ENCODE data around the gene DHRS12.

The DHRS12 gene

GRCh38 chr13:51740698-51741097 lies 63.3 kb downstream of the DHRS12 start:
- Histone ChIP-seq H3K9ac (ENCODE audit: low read length) (no peak overlapping the region), H3K27ac (ENCODE audit: low read length) (no peak overlapping the region)

GRCh38 chr13:51739027-51739764 lies 64.8 kb downstream of the DHRS12 start:
- Histone ChIP-seq H3K4me3 (ENCODE audit: low read length) (no peak overlapping the region), H3K9ac (ENCODE audit: low read length) (no peak overlapping the region), H3K36me3 (ENCODE audit: control insufficient read depth, low read depth, low read length) (peaks cover 15% of the 10 kb centered on the region), H3K27ac (ENCODE audit: low read length) (no peak overlapping the region), H3K4me1 (ENCODE audit: control insufficient read depth, low read depth, low read length) (no peaks in the 10 kb centered on the region), H3K9me3 (ENCODE audit: control insufficient read depth, low read depth, low read length) (no peaks in the 10 kb centered on the region), H3K27me3 (ENCODE audit: control insufficient read depth, insufficient read depth, low read length) (no peaks in the 10 kb centered on the region)

More at GRCh38 chr13:51740698-51741097, 63.3 kb downstream of the DHRS12 start:
- Histone ChIP-seq H3K4me3 (ENCODE audit: low read length) (no peak overlapping the region), H3K4me1 (ENCODE audit: control insufficient read depth, low read depth, low read length) (no peaks in the 10 kb centered on the region), H3K9me3 (ENCODE audit: control insufficient read depth, low read depth, low read length) (no peaks in the 10 kb centered on the region), H3K27me3 (ENCODE audit: control insufficient read depth, insufficient read depth, low read length) (no peaks in the 10 kb centered on the region), H3K36me3 (ENCODE audit: control insufficient read depth, low read depth, low read length) (peaks cover 15% of the 10 kb centered on the region)

- H3K27me3 ChIP-seq (ENCODE audit: control insufficient read depth, insufficient read depth, low read length) = no peaks in the 10 kb centered on the region
- no peak overlapping the region for H3K9ac ChIP-seq (ENCODE audit: low read length)
- H3K4me1 ChIP-seq (ENCODE audit: control insufficient read depth, low read depth, low read length) = no peaks in the 10 kb centered on the region
- no peaks in the 10 kb centered on the region for H3K9me3 ChIP-seq (ENCODE audit: control insufficient read depth, low read depth, low read length)
- H3K4me3 ChIP-seq (ENCODE audit: low read length) = no peak overlapping the region
- no peak overlapping the region for H3K27ac ChIP-seq (ENCODE audit: low read length)
- peaks cover 15% of the 10 kb centered on the region for H3K36me3 ChIP-seq (ENCODE audit: control insufficient read depth, low read depth, low read length)
Observed at GRCh38 chr13:51738226-51738905, 65.6 kb downstream of the DHRS12 start.

GRCh38 chr13:51737609-51738008 lies 66.4 kb downstream of the DHRS12 start:
- Histone ChIP-seq H3K36me3 (ENCODE audit: control insufficient read depth, low read depth, low read length) (peaks cover 15% of the 10 kb centered on the region), H3K27me3 (ENCODE audit: control insufficient read depth, insufficient read depth, low read length) (no peaks in the 10 kb centered on the region), H3K27ac (ENCODE audit: low read length) (no peak overlapping the region), H3K9me3 (ENCODE audit: control insufficient read depth, low read depth, low read length) (no peaks in the 10 kb centered on the region), H3K9ac (ENCODE audit: low read length) (no peak overlapping the region), H3K4me3 (ENCODE audit: low read length) (no peak overlapping the region), H3K4me1 (ENCODE audit: control insufficient read depth, low read depth, low read length) (no peaks in the 10 kb centered on the region)

GRCh38 chr13:51734786-51735185 lies 69.2 kb downstream of the DHRS12 start:
- H3K27ac ChIP-seq (ENCODE audit: low read length) = no peak overlapping the region
- H3K9me3 ChIP-seq (ENCODE audit: control insufficient read depth, low read depth, low read length) = no peaks in the 10 kb centered on the region
- no peak overlapping the region for H3K9ac ChIP-seq (ENCODE audit: low read length)
- no peaks in the 10 kb centered on the region for H3K4me1 ChIP-seq (ENCODE audit: control insufficient read depth, low read depth, low read length)
- H3K36me3 ChIP-seq (ENCODE audit: control insufficient read depth, low read depth, low read length) = peaks cover 10% of the 10 kb centered on the region
- H3K4me3 ChIP-seq (ENCODE audit: low read length) = no peak overlapping the region
- no peaks in the 10 kb centered on the region for H3K27me3 ChIP-seq (ENCODE audit: control insufficient read depth, insufficient read depth, low read length)

GRCh38 chr13:51733374-51734298 lies 70.3 kb downstream of the DHRS12 start:
- Histone ChIP-seq H3K9ac (ENCODE audit: low read length) (no peak overlapping the region), H3K36me3 (ENCODE audit: control insufficient read depth, low read depth, low read length) (no peaks in the 10 kb centered on the region), H3K27ac (ENCODE audit: low read length) (no peak overlapping the region), H3K4me3 (ENCODE audit: low read length) (no peak overlapping the region), H3K4me1 (ENCODE audit: control insufficient read depth, low read depth, low read length) (no peaks in the 10 kb centered on the region), H3K27me3 (ENCODE audit: control insufficient read depth, insufficient read depth, low read length) (no peaks in the 10 kb centered on the region), H3K9me3 (ENCODE audit: control insufficient read depth, low read depth, low read length) (no peaks in the 10 kb centered on the region)

GRCh38 chr13:51731759-51732158 lies 72.2 kb downstream of the DHRS12 start:
- H3K9me3 ChIP-seq (ENCODE audit: control insufficient read depth, low read depth, low read length) = no peaks in the 10 kb centered on the region

GRCh38 chr13:51730927-51731326 lies 73.0 kb downstream of the DHRS12 start:
- H3K9ac ChIP-seq (ENCODE audit: low read length) = no peak overlapping the region
- no peaks in the 10 kb centered on the region for H3K9me3 ChIP-seq (ENCODE audit: control insufficient read depth, low read depth, low read length)
- H3K4me3 ChIP-seq (ENCODE audit: low read length) = no peak overlapping the region
- H3K4me1 ChIP-seq (ENCODE audit: control insufficient read depth, low read depth, low read length) = no peaks in the 10 kb centered on the region
- no peak overlapping the region for H3K27ac ChIP-seq (ENCODE audit: low read length)
- no peaks in the 10 kb centered on the region for H3K27me3 ChIP-seq (ENCODE audit: control insufficient read depth, insufficient read depth, low read length)
- peaks cover 7% of the 10 kb centered on the region for H3K36me3 ChIP-seq (ENCODE audit: control insufficient read depth, low read depth, low read length)

More at GRCh38 chr13:51731759-51732158, 72.2 kb downstream of the DHRS12 start:
- H3K4me1 ChIP-seq (ENCODE audit: control insufficient read depth, low read depth, low read length) = no peaks in the 10 kb centered on the region
- H3K9ac ChIP-seq (ENCODE audit: low read length) = no peak overlapping the region
- no peaks in the 10 kb centered on the region for H3K27me3 ChIP-seq (ENCODE audit: control insufficient read depth, insufficient read depth, low read length)
- H3K27ac ChIP-seq (ENCODE audit: low read length) = no peak overlapping the region
- no peak overlapping the region for H3K4me3 ChIP-seq (ENCODE audit: low read length)
- peaks cover 7% of the 10 kb centered on the region for H3K36me3 ChIP-seq (ENCODE audit: control insufficient read depth, low read depth, low read length)

- no peak overlapping the region for H3K27ac ChIP-seq (ENCODE audit: low read length)
- H3K4me3 ChIP-seq (ENCODE audit: low read length) = no peak overlapping the region
Observed at GRCh38 chr13:51729866-51730553, 74.0 kb downstream of the DHRS12 start.

GRCh38 chr13:51728972-51729371 lies 75.0 kb downstream of the DHRS12 start:
- Histone ChIP-seq H3K9ac (ENCODE audit: low read length) (no peak overlapping the region), H3K27ac (ENCODE audit: low read length) (no peak overlapping the region), H3K4me3 (ENCODE audit: low read length) (no peak overlapping the region), H3K27me3 (ENCODE audit: control insufficient read depth, insufficient read depth, low read length) (no peaks in the 10 kb centered on the region), H3K4me1 (ENCODE audit: control insufficient read depth, low read depth, low read length) (no peaks in the 10 kb centered on the region), H3K36me3 (ENCODE audit: control insufficient read depth, low read depth, low read length) (peaks cover 7% of the 10 kb centered on the region), H3K9me3 (ENCODE audit: control insufficient read depth, low read depth, low read length) (no peaks in the 10 kb centered on the region)

More at GRCh38 chr13:51729866-51730553, 74.0 kb downstream of the DHRS12 start:
- H3K27me3 ChIP-seq (ENCODE audit: control insufficient read depth, insufficient read depth, low read length) = no peaks in the 10 kb centered on the region
- no peaks in the 10 kb centered on the region for H3K4me1 ChIP-seq (ENCODE audit: control insufficient read depth, low read depth, low read length)
- no peaks in the 10 kb centered on the region for H3K9me3 ChIP-seq (ENCODE audit: control insufficient read depth, low read depth, low read length)
- no peak overlapping the region for H3K9ac ChIP-seq (ENCODE audit: low read length)
- H3K36me3 ChIP-seq (ENCODE audit: control insufficient read depth, low read depth, low read length) = peaks cover 7% of the 10 kb centered on the region

- no peaks in the 10 kb centered on the region for H3K4me1 ChIP-seq (ENCODE audit: control insufficient read depth, low read depth, low read length)
- H3K27me3 ChIP-seq (ENCODE audit: control insufficient read depth, insufficient read depth, low read length) = no peaks in the 10 kb centered on the region
- no peak overlapping the region for H3K4me3 ChIP-seq (ENCODE audit: low read length)
- no peak overlapping the region for H3K9ac ChIP-seq (ENCODE audit: low read length)
- H3K9me3 ChIP-seq (ENCODE audit: control insufficient read depth, low read depth, low read length) = no peaks in the 10 kb centered on the region
- peaks cover 7% of the 10 kb centered on the region for H3K36me3 ChIP-seq (ENCODE audit: control insufficient read depth, low read depth, low read length)
- no peak overlapping the region for H3K27ac ChIP-seq (ENCODE audit: low read length)
Observed at GRCh38 chr13:51728275-51728673, 75.7 kb downstream of the DHRS12 start.

Measured in iPS-18a (cell line).